Measurements from ENCODE around the gene OR2AJ1.

Gene OR2AJ1

GRCh38 chr1:247953408-247953807 lies 28.7 kb downstream of the OR2AJ1 start:
- Histone ChIP-seq H3K4me1 (ENCODE audit: control insufficient read depth, insufficient read depth, low read length, poor library complexity, severe bottlenecking) (no peaks in the 10 kb centered on the region), H3K27me3 (replicated peaks; ENCODE audit: control insufficient read depth, insufficient read depth, low read length, poor library complexity, severe bottlenecking) (no peaks in the 10 kb centered on the region), H3K9me3 (ENCODE audit: control insufficient read depth, low read length) (no peaks in the 10 kb centered on the region), H3K36me3 (ENCODE audit: control insufficient read depth, insufficient read depth, low read length) (no peaks in the 10 kb centered on the region), H3K4me3 (ENCODE audit: insufficient read depth, low read depth, low read length, poor library complexity, severe bottlenecking) (no peak overlapping the region), H3K27ac (ENCODE audit: insufficient read depth, low read length, poor library complexity, severe bottlenecking) (no peak overlapping the region)
- DNase-seq: no peak

- no peaks in the 10 kb centered on the region for H3K27me3 ChIP-seq (replicated peaks; ENCODE audit: control insufficient read depth, insufficient read depth, low read length, poor library complexity, severe bottlenecking)
- no peaks in the 10 kb centered on the region for H3K9me3 ChIP-seq (ENCODE audit: control insufficient read depth, low read length)
- H3K27ac ChIP-seq (ENCODE audit: insufficient read depth, low read length, poor library complexity, severe bottlenecking): no peak overlapping the region
- no peak for DNase-seq
- H3K36me3 ChIP-seq (ENCODE audit: control insufficient read depth, insufficient read depth, low read length): no peaks in the 10 kb centered on the region
- no peaks in the 10 kb centered on the region for H3K4me1 ChIP-seq (ENCODE audit: control insufficient read depth, insufficient read depth, low read length, poor library complexity, severe bottlenecking)
- no peak overlapping the region for H3K4me3 ChIP-seq (ENCODE audit: insufficient read depth, low read depth, low read length, poor library complexity, severe bottlenecking)
Observed at GRCh38 chr1:247961791-247962190, 37.1 kb downstream of the OR2AJ1 start.

GRCh38 chr1:247962911-247963588 lies 38.4 kb downstream of the OR2AJ1 start:
- Histone ChIP-seq H3K27me3 (replicated peaks; ENCODE audit: control insufficient read depth, insufficient read depth, low read length, poor library complexity, severe bottlenecking) (no peaks in the 10 kb centered on the region), H3K9me3 (ENCODE audit: control insufficient read depth, low read length) (no peaks in the 10 kb centered on the region), H3K4me1 (ENCODE audit: control insufficient read depth, insufficient read depth, low read length, poor library complexity, severe bottlenecking) (no peaks in the 10 kb centered on the region), H3K27ac (ENCODE audit: insufficient read depth, low read length, poor library complexity, severe bottlenecking) (no peak overlapping the region), H3K36me3 (ENCODE audit: control insufficient read depth, insufficient read depth, low read length) (no peaks in the 10 kb centered on the region), H3K4me3 (ENCODE audit: insufficient read depth, low read depth, low read length, poor library complexity, severe bottlenecking) (no peak overlapping the region)
- no peak for DNase-seq

GRCh38 chr1:247964933-247965332 lies 40.2 kb downstream of the OR2AJ1 start, which contains the start of gene OR2AK2:
OR2AK2 (plus strand) TSS chr1:247965233; CDS start chr1:247965377, 144 bp downstream.
- Histone ChIP-seq H3K4me1 (ENCODE audit: control insufficient read depth, insufficient read depth, low read length, poor library complexity, severe bottlenecking) (no peaks in the 10 kb centered on the region), H3K36me3 (ENCODE audit: control insufficient read depth, insufficient read depth, low read length) (no peaks in the 10 kb centered on the region), H3K27ac (ENCODE audit: insufficient read depth, low read length, poor library complexity, severe bottlenecking) (no peak within 1 kb of the TSS), H3K4me3 (ENCODE audit: insufficient read depth, low read depth, low read length, poor library complexity, severe bottlenecking) (no peak within 1 kb of the TSS), H3K27me3 (replicated peaks; ENCODE audit: control insufficient read depth, insufficient read depth, low read length, poor library complexity, severe bottlenecking) (no peaks in the 10 kb centered on the region), H3K9me3 (ENCODE audit: control insufficient read depth, low read length) (no peaks in the 10 kb centered on the region)
- DNase-seq: no peak

- Histone ChIP-seq H3K36me3 (ENCODE audit: control insufficient read depth, insufficient read depth, low read length) (no peaks in the 10 kb centered on the region), H3K4me1 (ENCODE audit: control insufficient read depth, insufficient read depth, low read length, poor library complexity, severe bottlenecking) (no peaks in the 10 kb centered on the region), H3K9me3 (ENCODE audit: control insufficient read depth, low read length) (no peaks in the 10 kb centered on the region), H3K4me3 (ENCODE audit: insufficient read depth, low read depth, low read length, poor library complexity, severe bottlenecking) (no peak overlapping the region), H3K27ac (ENCODE audit: insufficient read depth, low read length, poor library complexity, severe bottlenecking) (no peak overlapping the region), H3K27me3 (replicated peaks; ENCODE audit: control insufficient read depth, insufficient read depth, low read length, poor library complexity, severe bottlenecking) (no peaks in the 10 kb centered on the region)
- no peak for DNase-seq
Observed at GRCh38 chr1:247966532-247967204, 42.0 kb downstream of the OR2AJ1 start.

All from effector memory CD4-positive, alpha-beta T cell (primary cell).